ENCODE results near the gene MIPEP.
"Not testable (repeated sequence)": the region's sequence is repeated elsewhere in the genome, so short reads cannot be mapped to it uniquely, and the experiment has no call there.

MIPEP gene

GRCh38 chr13:23884361-23884760, 4.8 kb downstream of the MIPEP start:
- not testable (repeated sequence) for DNase-seq

- no peak for DNase-seq
These were observed 5.9 kb downstream of the MIPEP start for GRCh38 chr13:23883255-23883654.

- not testable (repeated sequence) for DNase-seq
These were observed 7.8 kb downstream of the MIPEP start for GRCh38 chr13:23881402-23881800.

GRCh38 chr13:23880493-23881401, 8.5 kb downstream of the MIPEP start:
- not testable (repeated sequence) for DNase-seq

GRCh38 chr13:23877286-23877685, 11.9 kb downstream of the MIPEP start:
- no peak for DNase-seq

- DNase-seq = no peak
These were observed 12.9 kb downstream of the MIPEP start for GRCh38 chr13:23876265-23876664.

- DNase-seq = no peak
These were observed 17.5 kb downstream of the MIPEP start for GRCh38 chr13:23871616-23872220.

- no peak for DNase-seq
These were observed 18.7 kb downstream of the MIPEP start for GRCh38 chr13:23870356-23871140.

- no peak for DNase-seq
These were observed 20.7 kb downstream of the MIPEP start for GRCh38 chr13:23868521-23868920.

- no peak for DNase-seq
These were observed 22.1 kb downstream of the MIPEP start for GRCh38 chr13:23867027-23867491.

- no peak for DNase-seq
These were observed 22.7 kb downstream of the MIPEP start for GRCh38 chr13:23866420-23867026.

GRCh38 chr13:23865906-23866305, 23.3 kb downstream of the MIPEP start:
- no peak for DNase-seq

- no peak for DNase-seq
These were observed 24.2 kb downstream of the MIPEP start for GRCh38 chr13:23865026-23865425.

- DNase-seq = no peak
These were observed 27.9 kb downstream of the MIPEP start for GRCh38 chr13:23861310-23861709.

- DNase-seq = no peak
These were observed 29.3 kb downstream of the MIPEP start for GRCh38 chr13:23859904-23860303.

GRCh38 chr13:23859455-23859854, 29.7 kb downstream of the MIPEP start:
- DNase-seq = no peak

GRCh38 chr13:23858546-23858945, 30.7 kb downstream of the MIPEP start:
- DNase-seq = no peak

- DNase-seq = no peak
These were observed 33.0 kb downstream of the MIPEP start for GRCh38 chr13:23856008-23856750.

GRCh38 chr13:23855360-23855759, 33.8 kb downstream of the MIPEP start:
- DNase-seq = no peak

- DNase-seq = no peak
These were observed 36.8 kb downstream of the MIPEP start for GRCh38 chr13:23852351-23852750.

GRCh38 chr13:23851106-23851505, 38.1 kb downstream of the MIPEP start:
- no peak for DNase-seq

- no peak for DNase-seq
These were observed 39.1 kb downstream of the MIPEP start for GRCh38 chr13:23850134-23850533.
